ENCODE results near the gene EHD4.

The EHD4 gene

GRCh38 chr15:42009022-42009421, 36.7 kb upstream of the EHD4 start:
- no peak overlapping the region for H3K27ac ChIP-seq (ENCODE audit: low read length)
- no peaks in the 10 kb centered on the region for H3K4me1 ChIP-seq (ENCODE audit: control insufficient read depth, low read depth, low read length)
- H3K9me3 ChIP-seq (ENCODE audit: control insufficient read depth, low read depth, low read length), result no peaks in the 10 kb centered on the region
- no peaks in the 10 kb centered on the region for H3K36me3 ChIP-seq (ENCODE audit: control insufficient read depth, low read depth, low read length)
- H3K9ac ChIP-seq (ENCODE audit: low read length), result no peak overlapping the region
- H3K4me3 ChIP-seq (ENCODE audit: low read length), result no peak overlapping the region
- no peaks in the 10 kb centered on the region for H3K27me3 ChIP-seq (ENCODE audit: control insufficient read depth, insufficient read depth, low read length)

GRCh38 chr15:42007386-42007785, 35.0 kb upstream of the EHD4 start:
- no peak overlapping the region for H3K27ac ChIP-seq (ENCODE audit: low read length)
- H3K9ac ChIP-seq (ENCODE audit: low read length), result no peak overlapping the region
- no peaks in the 10 kb centered on the region for H3K27me3 ChIP-seq (ENCODE audit: control insufficient read depth, insufficient read depth, low read length)
- no peaks in the 10 kb centered on the region for H3K36me3 ChIP-seq (ENCODE audit: control insufficient read depth, low read depth, low read length)
- H3K4me1 ChIP-seq (ENCODE audit: control insufficient read depth, low read depth, low read length), result no peaks in the 10 kb centered on the region
- no peaks in the 10 kb centered on the region for H3K9me3 ChIP-seq (ENCODE audit: control insufficient read depth, low read depth, low read length)
- H3K4me3 ChIP-seq (ENCODE audit: low read length), result no peak overlapping the region

DNA sequence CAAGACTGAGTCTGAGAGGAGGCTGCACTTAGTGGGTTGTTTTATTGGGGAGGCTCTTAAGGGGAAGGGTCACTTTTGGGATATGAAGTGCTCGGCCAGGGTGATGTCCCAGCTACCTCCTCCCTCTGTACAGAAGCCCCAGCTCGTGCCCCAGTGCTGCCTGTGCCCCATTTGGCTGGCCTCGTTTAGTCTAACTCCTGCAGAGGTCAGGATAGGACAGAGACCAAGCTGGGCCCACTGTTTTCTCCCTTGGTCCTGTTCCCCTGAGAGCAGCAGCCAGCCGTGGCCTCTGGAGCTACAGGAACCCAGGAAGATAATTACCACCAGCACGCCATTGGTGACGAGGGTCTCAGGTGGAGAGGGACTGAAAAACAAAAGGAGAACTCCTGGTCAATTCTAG, 30.0 kb upstream of the EHD4 start:
- Histone ChIP-seq H3K36me3 (ENCODE audit: control insufficient read depth, low read depth, low read length) (no peaks in the 10 kb centered on the region), H3K4me1 (ENCODE audit: control insufficient read depth, low read depth, low read length) (no peaks in the 10 kb centered on the region), H3K27me3 (ENCODE audit: control insufficient read depth, insufficient read depth, low read length) (no peaks in the 10 kb centered on the region), H3K9ac (ENCODE audit: low read length) (no peak overlapping the region), H3K4me3 (ENCODE audit: low read length) (no peak overlapping the region), H3K9me3 (ENCODE audit: control insufficient read depth, low read depth, low read length) (no peaks in the 10 kb centered on the region), H3K27ac (ENCODE audit: low read length) (no peak overlapping the region)

- Histone ChIP-seq H3K27ac (ENCODE audit: low read length) (no peak overlapping the region), H3K9ac (ENCODE audit: low read length) (no peak overlapping the region), H3K4me1 (ENCODE audit: control insufficient read depth, low read depth, low read length) (no peaks in the 10 kb centered on the region), H3K27me3 (ENCODE audit: control insufficient read depth, insufficient read depth, low read length) (no peaks in the 10 kb centered on the region), H3K36me3 (ENCODE audit: control insufficient read depth, low read depth, low read length) (no peaks in the 10 kb centered on the region), H3K4me3 (ENCODE audit: low read length) (no peak overlapping the region), H3K9me3 (ENCODE audit: control insufficient read depth, low read depth, low read length) (no peaks in the 10 kb centered on the region)
Measured at GRCh38 chr15:42001236-42001635, 28.9 kb upstream of the EHD4 start.

DNA sequence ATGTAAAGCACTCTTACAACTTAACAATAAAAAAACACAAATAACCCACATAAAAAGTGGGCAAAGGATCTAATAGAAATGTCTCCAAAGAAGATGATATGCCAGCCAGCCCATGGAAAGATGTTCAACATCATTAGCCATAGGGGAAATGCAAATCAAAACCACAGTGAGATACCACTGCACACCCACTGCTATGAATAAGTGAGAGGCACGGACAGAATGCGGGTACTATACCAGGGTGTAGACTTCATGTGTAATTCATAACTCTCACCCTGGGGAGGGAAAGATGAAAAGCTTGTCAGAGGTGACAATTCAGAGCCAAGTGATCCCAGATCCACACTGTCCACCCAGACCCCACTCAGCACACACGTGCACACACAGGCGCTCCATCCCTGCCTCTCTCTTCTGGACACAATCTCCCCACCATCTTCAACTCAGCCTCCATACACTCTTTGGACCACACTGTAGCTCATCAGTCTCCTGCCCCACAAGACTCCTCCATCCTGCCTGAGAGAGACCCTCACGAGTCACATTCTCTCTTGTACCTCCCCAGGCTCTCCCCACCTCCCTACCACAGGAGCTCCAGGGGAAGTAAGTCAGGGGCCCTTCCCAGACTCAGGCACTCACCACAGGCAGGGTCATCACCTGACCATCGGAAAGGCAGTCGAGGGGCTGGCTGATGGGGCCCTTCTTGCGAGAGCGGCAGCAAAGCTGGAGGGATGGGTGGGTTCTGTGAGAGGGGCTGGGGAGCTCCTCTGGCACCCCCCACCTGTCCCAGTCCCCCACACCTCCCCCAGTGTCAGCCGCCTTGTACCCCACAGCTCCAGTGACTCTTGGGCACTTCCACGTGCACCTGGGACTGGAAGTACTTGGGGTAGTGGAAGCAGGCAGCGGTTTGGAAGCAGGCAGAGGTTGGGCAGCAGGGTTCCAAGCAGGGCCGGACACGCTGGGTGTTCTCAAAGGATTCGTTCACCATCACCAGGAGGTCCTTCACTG, 27.2 kb upstream of the EHD4 start:
- Histone ChIP-seq H3K9me3 (ENCODE audit: control insufficient read depth, low read depth, low read length) (no peaks in the 10 kb centered on the region), H3K36me3 (ENCODE audit: control insufficient read depth, low read depth, low read length) (no peaks in the 10 kb centered on the region), H3K4me3 (ENCODE audit: low read length) (no peak overlapping the region), H3K4me1 (ENCODE audit: control insufficient read depth, low read depth, low read length) (no peaks in the 10 kb centered on the region), H3K27me3 (ENCODE audit: control insufficient read depth, insufficient read depth, low read length) (no peaks in the 10 kb centered on the region), H3K9ac (ENCODE audit: low read length) (no peak overlapping the region), H3K27ac (ENCODE audit: low read length) (no peak overlapping the region)

DNA sequence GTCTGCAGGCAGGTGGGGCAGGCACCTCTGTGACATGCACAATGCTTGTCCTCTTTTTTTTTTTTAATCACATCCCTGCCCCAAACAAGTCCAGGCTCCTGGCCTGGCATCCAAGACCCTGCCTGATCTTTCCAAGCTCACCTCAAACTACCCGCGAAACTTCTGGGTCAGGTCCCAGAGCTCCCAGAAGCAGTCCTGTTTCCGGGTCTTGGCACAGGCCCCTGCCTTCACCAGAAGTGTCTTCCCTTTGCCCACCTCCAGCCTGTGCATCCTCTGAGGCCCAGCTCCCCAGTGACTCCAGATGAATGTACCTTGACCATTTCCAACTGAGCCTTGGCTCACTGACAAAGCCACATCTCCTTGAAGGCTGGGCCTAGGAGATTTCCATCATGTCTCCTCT, 25.5 kb upstream of the EHD4 start:
- Histone ChIP-seq H3K27ac (ENCODE audit: low read length) (no peak overlapping the region), H3K27me3 (ENCODE audit: control insufficient read depth, insufficient read depth, low read length) (no peaks in the 10 kb centered on the region), H3K9me3 (ENCODE audit: control insufficient read depth, low read depth, low read length) (no peaks in the 10 kb centered on the region)

GRCh38 chr15:41996921-41997592, 24.7 kb upstream of the EHD4 start:
- Histone ChIP-seq H3K9me3 (ENCODE audit: control insufficient read depth, low read depth, low read length) (no peaks in the 10 kb centered on the region), H3K4me3 (ENCODE audit: low read length) (no peak overlapping the region), H3K9ac (ENCODE audit: low read length) (no peak overlapping the region), H3K27ac (ENCODE audit: low read length) (no peak overlapping the region), H3K4me1 (ENCODE audit: control insufficient read depth, low read depth, low read length) (no peaks in the 10 kb centered on the region), H3K36me3 (ENCODE audit: control insufficient read depth, low read depth, low read length) (no peaks in the 10 kb centered on the region), H3K27me3 (ENCODE audit: control insufficient read depth, insufficient read depth, low read length) (no peaks in the 10 kb centered on the region)

More for the DNA sequence above, 25.5 kb upstream of the EHD4 start:
- no peaks in the 10 kb centered on the region for H3K4me1 ChIP-seq (ENCODE audit: control insufficient read depth, low read depth, low read length)
- no peak overlapping the region for H3K9ac ChIP-seq (ENCODE audit: low read length)
- no peak overlapping the region for H3K4me3 ChIP-seq (ENCODE audit: low read length)
- no peaks in the 10 kb centered on the region for H3K36me3 ChIP-seq (ENCODE audit: control insufficient read depth, low read depth, low read length)

GRCh38 chr15:41996376-41996775, 24.0 kb upstream of the EHD4 start:
- Histone ChIP-seq H3K9me3 (ENCODE audit: control insufficient read depth, low read depth, low read length) (no peaks in the 10 kb centered on the region), H3K36me3 (ENCODE audit: control insufficient read depth, low read depth, low read length) (no peaks in the 10 kb centered on the region), H3K9ac (ENCODE audit: low read length) (no peak overlapping the region), H3K4me3 (ENCODE audit: low read length) (no peak overlapping the region), H3K4me1 (ENCODE audit: control insufficient read depth, low read depth, low read length) (no peaks in the 10 kb centered on the region), H3K27ac (ENCODE audit: low read length) (no peak overlapping the region), H3K27me3 (ENCODE audit: control insufficient read depth, insufficient read depth, low read length) (no peaks in the 10 kb centered on the region)

GRCh38 chr15:41995476-41995855, 23.1 kb upstream of the EHD4 start:
- Histone ChIP-seq H3K36me3 (ENCODE audit: control insufficient read depth, low read depth, low read length) (no peaks in the 10 kb centered on the region), H3K9ac (ENCODE audit: low read length) (no peak overlapping the region), H3K9me3 (ENCODE audit: control insufficient read depth, low read depth, low read length) (no peaks in the 10 kb centered on the region), H3K4me1 (ENCODE audit: control insufficient read depth, low read depth, low read length) (no peaks in the 10 kb centered on the region), H3K4me3 (ENCODE audit: low read length) (no peak overlapping the region), H3K27ac (ENCODE audit: low read length) (no peak overlapping the region), H3K27me3 (ENCODE audit: control insufficient read depth, insufficient read depth, low read length) (no peaks in the 10 kb centered on the region)

- no peak overlapping the region for H3K4me3 ChIP-seq (ENCODE audit: low read length)
- no peak overlapping the region for H3K27ac ChIP-seq (ENCODE audit: low read length)
- H3K27me3 ChIP-seq (ENCODE audit: control insufficient read depth, insufficient read depth, low read length), result no peaks in the 10 kb centered on the region
- no peaks in the 10 kb centered on the region for H3K36me3 ChIP-seq (ENCODE audit: control insufficient read depth, low read depth, low read length)
- H3K4me1 ChIP-seq (ENCODE audit: control insufficient read depth, low read depth, low read length), result peaks cover 5% of the 10 kb centered on the region
- no peak overlapping the region for H3K9ac ChIP-seq (ENCODE audit: low read length)
- H3K9me3 ChIP-seq (ENCODE audit: control insufficient read depth, low read depth, low read length), result no peaks in the 10 kb centered on the region
Measured at GRCh38 chr15:41994772-41995475, 22.6 kb upstream of the EHD4 start.

- H3K9ac ChIP-seq (ENCODE audit: low read length), result no peak overlapping the region
- no peaks in the 10 kb centered on the region for H3K36me3 ChIP-seq (ENCODE audit: control insufficient read depth, low read depth, low read length)
- peaks cover 8% of the 10 kb centered on the region for H3K4me1 ChIP-seq (ENCODE audit: control insufficient read depth, low read depth, low read length)
- no peaks in the 10 kb centered on the region for H3K9me3 ChIP-seq (ENCODE audit: control insufficient read depth, low read depth, low read length)
- no peak overlapping the region for H3K27ac ChIP-seq (ENCODE audit: low read length)
- no peak overlapping the region for H3K4me3 ChIP-seq (ENCODE audit: low read length)
- no peaks in the 10 kb centered on the region for H3K27me3 ChIP-seq (ENCODE audit: control insufficient read depth, insufficient read depth, low read length)
Measured at GRCh38 chr15:41994171-41994650, 21.9 kb upstream of the EHD4 start.

All from iPS-18a (cell line).